ENCODE data around the gene CRTAC1.
"Not testable (repeated sequence)": the region's sequence is repeated elsewhere in the genome, so short reads cannot be mapped to it uniquely, and the experiment has no call there.

Gene CRTAC1

DNA sequence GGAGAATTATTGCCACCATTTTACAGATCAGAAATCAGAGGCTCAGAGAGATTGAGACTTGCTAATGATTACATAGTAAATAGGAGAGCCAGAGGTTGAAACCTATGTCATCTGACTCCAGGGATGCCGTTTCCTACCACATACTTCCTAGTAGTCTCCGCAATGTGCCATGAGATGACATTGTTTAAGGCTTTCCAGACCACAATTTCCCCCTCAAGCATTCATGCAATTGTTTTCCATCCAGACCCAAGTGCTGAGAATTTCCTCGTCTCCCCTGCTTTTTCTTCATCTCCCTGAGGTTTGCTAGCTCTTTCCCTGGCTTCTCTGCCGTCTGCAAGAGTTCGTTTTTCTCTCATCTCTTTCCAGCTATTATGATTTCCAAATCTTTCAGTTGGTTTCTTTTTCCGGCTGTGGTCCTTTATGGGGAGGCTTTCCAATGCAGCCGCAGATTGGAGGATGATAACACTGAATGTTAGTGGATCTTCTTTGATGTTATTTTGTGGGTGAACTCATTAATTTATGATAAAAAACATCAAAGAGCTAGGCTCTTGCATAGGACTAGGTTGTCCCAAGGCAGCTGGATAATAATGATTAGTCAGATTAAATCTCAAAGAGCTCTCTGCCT lies 187.7 kb downstream of the CRTAC1 start:
- no peak overlapping the region for H3K4me3 ChIP-seq (replicated peaks; ENCODE audit: low read depth, low read length)
- TF ChIP-seq, protein P1, sequence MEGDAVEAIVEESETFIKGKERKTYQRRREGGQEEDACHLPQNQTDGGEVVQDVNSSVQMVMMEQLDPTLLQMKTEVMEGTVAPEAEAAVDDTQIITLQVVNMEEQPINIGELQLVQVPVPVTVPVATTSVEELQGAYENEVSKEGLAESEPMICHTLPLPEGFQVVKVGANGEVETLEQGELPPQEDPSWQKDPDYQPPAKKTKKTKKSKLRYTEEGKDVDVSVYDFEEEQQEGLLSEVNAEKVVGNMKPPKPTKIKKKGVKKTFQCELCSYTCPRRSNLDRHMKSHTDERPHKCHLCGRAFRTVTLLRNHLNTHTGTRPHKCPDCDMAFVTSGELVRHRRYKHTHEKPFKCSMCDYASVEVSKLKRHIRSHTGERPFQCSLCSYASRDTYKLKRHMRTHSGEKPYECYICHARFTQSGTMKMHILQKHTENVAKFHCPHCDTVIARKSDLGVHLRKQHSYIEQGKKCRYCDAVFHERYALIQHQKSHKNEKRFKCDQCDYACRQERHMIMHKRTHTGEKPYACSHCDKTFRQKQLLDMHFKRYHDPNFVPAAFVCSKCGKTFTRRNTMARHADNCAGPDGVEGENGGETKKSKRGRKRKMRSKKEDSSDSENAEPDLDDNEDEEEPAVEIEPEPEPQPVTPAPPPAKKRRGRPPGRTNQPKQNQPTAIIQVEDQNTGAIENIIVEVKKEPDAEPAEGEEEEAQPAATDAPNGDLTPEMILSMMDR (IDR thresholded peaks at IDR 0.05; ENCODE audit: low read depth, low read length, missing control alignments) = no peak
- DNase-seq (ENCODE audit: extremely low read depth, low read depth) = no peak

DNA sequence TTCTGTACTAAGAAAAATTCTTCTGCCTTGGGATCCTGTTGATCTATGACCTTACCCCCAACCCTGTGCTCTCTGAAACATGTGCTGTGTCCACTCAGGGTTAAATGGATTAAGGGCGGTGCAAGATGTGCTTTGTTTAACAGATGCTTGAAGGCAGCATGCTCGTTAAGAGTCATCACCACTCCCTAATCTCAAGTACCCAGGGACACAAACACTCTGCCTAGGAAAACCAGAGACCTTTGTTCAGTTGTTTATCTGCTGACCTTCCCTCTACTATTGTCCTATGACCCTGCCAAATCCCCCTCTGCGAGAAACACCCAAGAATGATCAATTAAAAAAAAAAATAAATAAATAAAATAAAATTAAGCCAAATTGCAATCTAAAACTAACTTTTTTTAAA lies 188.3 kb downstream of the CRTAC1 start:
- not testable (repeated sequence) for DNase-seq (ENCODE audit: extremely low read depth, low read depth); H3K4me3 ChIP-seq (replicated peaks; ENCODE audit: low read depth, low read length)

DNA sequence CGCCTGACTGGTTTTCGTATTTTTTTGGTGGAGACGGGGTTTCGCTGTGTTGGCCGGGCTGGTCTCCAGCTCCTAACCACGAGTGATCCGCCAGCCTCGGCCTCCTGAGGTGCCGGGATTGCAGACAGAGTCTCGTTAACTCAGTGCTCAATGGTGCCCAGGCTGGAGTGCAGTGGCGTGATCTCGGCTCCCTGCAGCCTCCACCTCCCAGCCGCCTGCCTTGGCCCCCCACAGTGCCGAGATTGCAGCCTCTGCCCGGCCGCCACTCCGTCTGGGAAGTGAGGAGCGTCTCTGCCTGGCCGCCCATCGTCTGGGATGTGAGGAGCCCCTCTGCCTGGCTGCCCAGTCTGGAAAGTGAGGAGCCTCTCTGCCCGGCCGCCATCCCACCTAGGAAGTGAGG lies 189.3 kb downstream of the CRTAC1 start:
- not testable (repeated sequence) for DNase-seq (ENCODE audit: extremely low read depth, low read depth); H3K4me3 ChIP-seq (replicated peaks; ENCODE audit: low read depth, low read length)

DNA sequence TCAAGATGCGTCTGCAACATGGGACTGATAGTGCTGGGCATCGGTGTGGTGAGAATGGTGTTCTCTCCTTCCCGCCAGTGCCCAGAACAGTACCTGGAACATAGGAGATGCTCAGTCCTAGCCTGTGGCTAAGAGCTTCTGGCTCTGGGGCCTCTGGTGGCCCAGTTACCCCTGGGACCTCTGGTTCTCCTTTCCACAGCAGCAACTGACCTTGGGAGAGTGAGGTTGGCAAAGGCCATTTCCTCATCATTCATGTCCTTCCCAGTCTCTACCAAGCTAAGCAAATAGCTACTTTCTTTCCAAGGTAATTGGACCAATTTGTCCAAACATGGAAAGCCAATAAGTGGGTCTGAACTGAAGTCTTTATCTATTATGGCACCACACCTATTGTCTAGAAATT lies 192.3 kb downstream of the CRTAC1 start:
- TF ChIP-seq, protein P1 (IDR thresholded peaks at IDR 0.05; ENCODE audit: low read depth, low read length, missing control alignments) = no peak
- H3K4me3 ChIP-seq (replicated peaks; ENCODE audit: low read depth, low read length) = no peak overlapping the region
- DNase-seq (ENCODE audit: extremely low read depth, low read depth) = no peak

DNA sequence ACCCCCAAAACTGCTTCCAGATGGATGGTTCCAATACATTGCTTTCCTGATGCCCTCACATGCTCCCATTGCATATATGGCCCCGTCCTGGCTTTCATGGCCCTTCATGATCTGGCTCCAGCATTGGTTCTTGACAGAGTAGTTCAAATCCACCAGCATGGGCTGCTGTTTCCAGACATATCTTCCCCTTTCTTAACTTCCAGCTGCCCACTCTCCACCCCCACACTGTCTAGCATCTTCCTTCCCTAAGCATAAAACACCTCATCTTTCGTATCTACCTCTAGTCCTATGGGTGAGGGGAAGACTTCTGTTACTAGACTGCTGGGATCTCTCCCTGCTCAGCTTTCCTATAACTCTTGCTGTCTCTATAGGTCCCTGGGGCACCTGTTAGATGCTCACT lies 194.0 kb downstream of the CRTAC1 start:
- TF ChIP-seq, protein P1 (IDR thresholded peaks at IDR 0.05; ENCODE audit: low read depth, low read length, missing control alignments) = no peak
- no peak overlapping the region for H3K4me3 ChIP-seq (replicated peaks; ENCODE audit: low read depth, low read length)
- DNase-seq (ENCODE audit: extremely low read depth, low read depth) = no peak

DNA sequence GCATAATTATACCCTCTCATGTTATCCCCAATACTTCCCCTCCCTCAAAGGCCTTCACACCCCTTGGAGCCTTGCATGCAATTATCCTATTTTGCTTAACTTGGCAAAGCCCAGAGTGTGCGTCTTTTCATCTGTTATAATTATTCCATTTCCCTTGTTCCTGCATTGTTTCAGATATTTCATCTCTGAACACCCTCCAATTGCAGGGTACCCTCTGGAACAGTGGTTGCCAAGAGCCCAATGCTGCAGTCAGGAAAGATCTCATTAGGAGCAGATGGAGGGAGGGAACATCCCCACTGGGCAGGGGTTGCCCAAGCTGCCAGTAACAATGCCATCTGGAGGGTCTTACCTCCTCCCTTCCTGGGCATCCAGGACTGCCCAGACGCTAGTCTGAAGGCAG lies 199.2 kb downstream of the CRTAC1 start:
- TF ChIP-seq, protein P1 (IDR thresholded peaks at IDR 0.05; ENCODE audit: low read depth, low read length, missing control alignments) = no peak
- no peak for DNase-seq (ENCODE audit: extremely low read depth, low read depth)
- no peak overlapping the region for H3K4me3 ChIP-seq (replicated peaks; ENCODE audit: low read depth, low read length)

DNA sequence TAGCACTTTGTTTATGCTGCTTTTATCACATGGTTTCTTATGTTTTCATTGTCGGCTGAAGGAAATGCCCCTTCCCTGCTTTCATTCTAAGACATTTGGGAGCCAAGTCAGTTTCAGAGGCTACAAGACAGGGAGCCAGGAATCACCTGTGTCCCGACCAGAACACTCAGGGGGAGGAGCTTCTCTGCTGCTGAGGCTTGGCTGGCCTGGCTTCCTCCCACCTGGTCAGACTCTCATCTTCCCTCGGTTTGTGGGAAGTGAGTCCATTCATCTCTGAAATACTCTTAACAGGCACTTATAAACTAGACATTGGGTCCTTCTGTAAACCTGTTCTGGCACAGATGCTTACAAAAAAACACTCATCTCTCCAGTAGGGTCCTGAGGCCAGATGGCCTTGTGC lies 200.4 kb downstream of the CRTAC1 start:
- DNase-seq (ENCODE audit: extremely low read depth, low read depth) = no peak
- TF ChIP-seq, protein P1 (IDR thresholded peaks at IDR 0.05; ENCODE audit: low read depth, low read length, missing control alignments) = no peak
- no peak overlapping the region for H3K4me3 ChIP-seq (replicated peaks; ENCODE audit: low read depth, low read length)

DNA sequence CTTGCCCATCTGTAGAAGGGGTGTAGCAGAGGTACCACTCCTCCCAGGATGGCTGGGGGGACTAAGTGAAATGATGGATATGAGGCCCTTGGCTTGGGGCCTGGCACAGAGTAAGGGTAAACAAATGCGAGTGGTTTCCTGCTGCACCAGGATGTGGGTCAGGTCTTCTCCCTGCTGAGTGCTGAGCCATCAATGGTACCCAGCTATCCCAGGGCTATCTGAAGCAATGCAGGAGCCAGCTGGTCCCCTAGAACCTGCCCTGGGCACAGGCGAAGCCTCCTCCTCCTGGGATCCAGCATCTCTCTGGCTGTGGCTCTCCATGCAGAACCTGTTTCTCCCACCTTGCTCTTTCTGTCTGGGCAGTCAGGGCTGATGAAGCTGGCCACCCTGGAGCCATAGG lies 201.7 kb downstream of the CRTAC1 start:
- H3K4me3 ChIP-seq (replicated peaks; ENCODE audit: low read depth, low read length) = no peak overlapping the region
- TF ChIP-seq, protein P1 (IDR thresholded peaks at IDR 0.05; ENCODE audit: low read depth, low read length, missing control alignments) = no peak
- DNase-seq (ENCODE audit: extremely low read depth, low read depth) = no peak

All from HFF-Myc (cell line).